Mucosa of gallbladder (tissue), 1 donor: Measurements from ENCODE around the gene GTF2F1. TPM values are rescaled to one million over a fixed set of nuclear protein-coding genes. Genes with fewer than 3 reads are reported as not detected.
A peak's percentile ranks its signal among the peaks of the same experiment; 100 is the strongest.
"Not testable (repeated sequence)": the region's sequence is repeated elsewhere in the genome, so short reads cannot be mapped to it uniquely, and the experiment has no call there.

ENCODE experiments used
- DNase-seq: peaks from one replicate; pipeline ENCODE4 v3.0.0-alpha.2; 2020; ENCODE audit warnings: low spot score
- total RNA-seq: library from RNA; stranded (reverse); gene quantifications from one replicate; pipeline ENCODE4 v1.2.1, GENCODE V29; 2021
- donor health status: DM: no; HTN: no; CAD: no.

The GTF2F1 gene
- total RNA-seq, 1 donor from 2014 or later: 66.8 TPM

DNA sequence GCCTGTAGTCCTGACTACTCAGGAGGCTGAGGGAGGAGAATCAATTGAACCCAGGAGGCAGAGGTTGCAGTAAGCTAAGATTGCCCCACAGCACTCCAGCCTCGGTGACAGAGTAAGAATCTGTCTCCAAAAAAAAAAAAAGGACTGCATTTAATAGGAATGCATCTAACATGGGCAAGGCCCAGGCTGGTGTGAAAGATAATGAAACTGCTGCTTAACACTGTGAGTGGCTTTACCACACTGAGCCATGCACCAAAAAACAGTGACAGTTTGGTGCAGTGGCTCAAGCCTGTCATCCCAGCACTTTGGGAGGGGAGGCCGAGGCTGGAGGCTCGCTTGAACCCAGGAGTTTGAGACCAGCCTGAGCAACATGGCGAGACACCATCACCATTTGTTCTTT lies 8.6 kb downstream of the GTF2F1 start:
- DNase-seq: no peak

DNA sequence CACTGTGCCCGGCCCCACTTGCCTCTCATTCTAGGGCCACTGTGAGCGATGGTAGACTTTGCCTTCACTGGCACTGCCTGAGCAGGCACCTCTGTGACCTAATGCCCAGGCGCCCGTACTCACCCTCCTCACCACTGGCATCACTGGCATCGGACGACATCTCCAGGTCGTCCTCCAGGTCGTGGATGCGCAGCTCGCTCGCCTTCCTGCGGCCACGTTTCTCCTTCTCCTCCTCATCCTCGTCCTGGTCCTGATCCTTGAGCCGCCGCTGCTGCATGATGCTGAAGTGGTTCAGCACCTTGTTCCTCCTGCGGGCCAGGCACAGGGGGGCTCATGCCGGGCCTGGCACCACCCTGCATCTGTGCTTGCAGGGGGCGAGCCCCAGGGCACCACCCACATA lies 9.8 kb downstream of the GTF2F1 start:
- DNase-seq: no peak

DNA sequence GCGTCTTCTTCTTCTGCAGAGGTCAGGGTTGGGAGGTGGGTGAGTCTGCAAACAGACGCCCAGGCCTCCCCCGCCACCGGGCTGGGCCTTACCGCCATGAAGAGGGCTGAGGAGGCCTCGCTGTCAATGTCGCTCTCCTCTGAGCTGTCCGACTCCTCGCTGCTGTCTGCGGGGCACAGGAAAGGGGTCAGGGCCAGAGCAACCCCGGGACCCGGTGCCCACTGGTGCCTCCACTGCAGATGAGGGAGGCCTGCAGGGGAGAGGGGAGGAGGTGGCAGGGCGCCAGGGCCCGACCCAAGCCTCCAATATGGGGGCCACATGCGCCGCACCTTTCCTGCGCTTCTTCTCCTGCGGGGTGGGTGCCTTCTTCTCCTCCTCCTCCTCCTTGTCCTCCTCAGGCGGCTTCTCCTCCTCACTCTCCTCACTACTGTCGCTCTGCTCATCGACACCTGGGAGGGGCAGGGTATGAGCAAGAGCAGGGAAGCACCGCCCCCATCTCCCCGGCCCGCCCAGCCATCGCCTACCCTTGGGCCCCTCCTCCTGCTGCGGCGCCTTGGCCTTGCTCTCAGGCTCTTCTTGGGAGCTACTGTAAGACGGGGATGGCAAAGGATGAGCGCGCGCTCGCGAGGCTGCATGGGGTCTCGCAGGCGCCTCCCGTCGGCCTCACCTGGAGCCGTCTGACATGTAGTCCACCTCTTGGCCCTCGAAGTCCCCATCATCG lies 11.8 kb downstream of the GTF2F1 start:
- DNase-seq: no peak

DNA sequence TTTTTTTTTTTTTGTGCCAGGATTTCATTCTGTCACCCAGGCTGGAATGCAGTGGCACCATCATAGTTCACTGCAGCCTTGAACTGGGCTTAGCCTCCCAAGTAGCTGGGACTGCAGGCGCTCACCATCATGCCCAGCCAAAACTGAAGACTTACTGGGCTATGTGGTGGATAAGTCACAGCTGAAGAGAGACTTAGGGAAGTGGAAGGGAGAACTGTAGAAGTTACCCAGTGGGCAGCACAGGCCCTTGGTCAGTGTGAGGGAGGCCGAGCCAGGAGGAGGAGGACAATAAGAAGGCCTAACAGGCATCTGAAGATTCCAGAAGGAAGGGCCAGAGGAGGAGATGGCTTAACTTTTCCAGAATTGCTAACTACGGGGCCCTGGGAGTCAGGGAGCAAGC lies 13.2 kb downstream of the GTF2F1 start:
- DNase-seq: no peak

DNA sequence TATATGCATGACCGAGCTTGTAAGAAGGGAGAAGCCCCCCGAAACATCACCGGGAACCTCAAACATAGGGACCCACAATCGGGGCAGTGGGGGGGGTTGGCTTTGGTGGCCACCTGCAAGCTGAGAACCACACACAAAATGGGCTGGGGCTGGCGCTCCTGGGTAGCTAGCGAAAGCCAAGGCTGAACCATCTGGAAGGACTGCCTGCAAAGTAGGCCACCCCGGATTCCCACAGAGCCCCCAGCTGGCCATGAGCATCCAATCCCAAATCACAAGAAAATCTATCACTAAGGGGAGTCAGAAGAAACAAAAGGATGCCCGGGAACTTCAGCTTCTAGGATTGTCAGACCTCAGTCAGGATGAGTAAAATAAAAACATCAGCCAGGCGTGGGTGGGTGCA lies 14.5 kb downstream of the GTF2F1 start:
- DNase-seq: no peak

DNA sequence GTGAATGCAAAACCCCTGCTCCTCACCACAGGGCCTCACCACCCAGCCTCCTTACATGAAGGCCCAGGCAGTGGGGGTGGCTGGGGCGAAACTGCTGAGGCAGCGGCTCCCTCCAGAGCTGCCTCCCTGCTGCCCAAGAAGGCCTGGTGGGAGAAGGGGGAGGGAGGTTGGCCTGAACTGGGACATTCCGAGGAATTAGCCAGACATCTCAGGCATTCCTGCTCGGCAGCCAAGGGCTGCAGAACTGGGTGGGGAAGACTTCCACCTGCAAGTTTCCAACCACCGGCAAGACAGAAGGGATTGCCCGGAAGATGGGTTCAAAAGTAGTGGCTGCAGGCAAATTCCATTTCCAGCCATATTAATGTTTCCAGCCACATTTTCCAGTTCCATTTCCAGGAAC lies 14.9 kb downstream of the GTF2F1 start:
- DNase-seq: peak; percentile 23

DNA sequence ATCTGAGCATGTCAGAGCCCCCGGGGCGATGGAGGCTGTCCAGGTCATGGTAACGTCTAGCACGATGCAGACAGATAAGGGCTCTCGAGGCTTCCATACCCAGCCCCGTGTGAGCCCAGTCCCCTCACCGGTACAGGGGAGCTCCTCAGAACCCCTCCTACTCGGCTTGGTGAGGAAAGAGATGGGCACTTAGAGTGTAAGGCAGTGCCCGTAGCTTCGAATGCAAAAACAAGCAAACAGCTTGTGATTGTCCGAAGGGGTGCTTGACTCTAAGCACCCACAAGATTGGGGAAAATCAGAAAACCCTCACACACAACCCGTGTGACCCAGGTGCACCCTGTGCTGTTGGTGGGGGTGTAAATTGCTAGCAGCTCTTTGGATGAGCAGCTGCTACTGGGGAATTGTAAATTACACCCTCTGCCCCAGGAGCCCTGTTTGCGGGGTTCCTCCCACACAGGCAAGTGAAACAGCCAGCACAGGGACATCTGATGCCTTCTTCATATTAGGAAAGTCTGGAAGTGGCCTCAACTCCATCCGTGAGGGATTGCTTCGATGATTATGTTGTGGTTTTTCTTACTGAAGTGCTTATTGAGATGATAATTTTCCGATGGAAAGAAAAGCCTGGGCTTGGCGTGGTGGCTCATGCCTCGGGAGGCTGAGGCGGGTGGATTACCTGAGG lies 16.3 kb downstream of the GTF2F1 start:
- no peak for DNase-seq

DNA sequence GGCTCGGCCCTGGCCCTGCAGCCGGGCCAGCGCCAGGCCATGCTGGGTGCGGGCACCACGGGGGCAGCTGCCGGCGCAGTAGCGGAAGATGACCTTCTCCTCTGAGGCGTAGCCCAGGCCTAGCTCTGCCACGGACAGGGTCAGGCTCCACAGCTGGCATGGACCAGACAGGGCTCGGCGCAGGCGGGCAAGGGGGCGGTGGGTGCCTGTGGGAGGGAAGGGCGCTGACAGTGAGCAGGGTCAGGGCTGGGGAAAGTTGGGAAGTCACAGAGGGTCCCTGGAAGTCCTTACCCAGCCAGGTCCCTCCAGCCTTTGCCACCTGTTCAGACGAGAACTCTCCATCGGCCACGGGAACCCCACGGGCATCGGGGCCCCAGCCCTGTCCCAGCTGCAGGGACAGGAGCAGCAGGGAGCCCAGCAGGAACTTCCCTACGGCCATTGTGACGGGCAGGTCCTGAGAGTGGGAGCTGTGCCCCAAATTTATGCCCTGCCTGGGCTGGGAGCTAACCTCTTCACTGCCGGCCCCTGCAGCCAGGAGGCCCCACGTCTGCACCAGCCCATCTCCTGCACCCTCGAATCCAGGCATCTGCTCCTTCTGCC lies 17.5 kb downstream of the GTF2F1 start, which contains the start of gene PSPN:
Gene PSPN, minus strand, starts transcription at position 523 of the 600 bp plus-strand sequence. Its CDS starts 84 bp downstream, at position 439.
- no peak for DNase-seq

DNA sequence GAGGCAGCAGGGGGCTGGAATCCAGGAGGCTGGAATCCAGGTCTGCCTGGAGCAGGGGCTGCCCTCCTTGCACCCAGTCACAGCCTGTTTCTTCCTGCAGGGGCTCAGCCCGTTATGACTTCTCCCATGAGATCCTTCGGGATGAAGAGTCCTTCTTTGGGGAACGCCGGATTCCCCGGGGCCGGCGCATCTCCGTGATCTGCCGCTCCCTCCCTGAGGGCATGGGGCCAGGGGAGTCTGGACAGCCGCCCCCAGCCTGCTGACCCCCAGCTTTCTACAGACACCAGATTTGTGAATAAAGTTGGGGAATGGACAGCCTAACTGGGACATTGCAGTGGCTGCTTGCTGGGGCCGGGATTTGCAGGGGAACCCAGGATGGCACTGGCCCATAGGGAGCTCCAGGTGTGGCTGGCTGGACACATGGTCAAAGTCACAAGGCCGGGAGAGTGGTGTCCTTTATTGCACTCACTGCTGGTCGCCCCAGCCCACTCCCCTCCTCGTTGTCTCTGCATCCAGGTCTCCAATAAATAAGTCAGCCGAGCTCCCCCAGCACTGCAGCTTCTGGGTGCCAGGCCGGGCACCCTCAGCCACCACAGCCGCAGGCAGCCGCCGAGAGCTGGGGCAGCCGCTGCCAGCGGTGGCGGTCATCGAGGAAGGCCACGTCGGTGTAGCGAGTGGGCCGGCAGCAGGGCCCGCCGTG lies 18.1 kb downstream of the GTF2F1 start:
- DNase-seq: no peak

DNA sequence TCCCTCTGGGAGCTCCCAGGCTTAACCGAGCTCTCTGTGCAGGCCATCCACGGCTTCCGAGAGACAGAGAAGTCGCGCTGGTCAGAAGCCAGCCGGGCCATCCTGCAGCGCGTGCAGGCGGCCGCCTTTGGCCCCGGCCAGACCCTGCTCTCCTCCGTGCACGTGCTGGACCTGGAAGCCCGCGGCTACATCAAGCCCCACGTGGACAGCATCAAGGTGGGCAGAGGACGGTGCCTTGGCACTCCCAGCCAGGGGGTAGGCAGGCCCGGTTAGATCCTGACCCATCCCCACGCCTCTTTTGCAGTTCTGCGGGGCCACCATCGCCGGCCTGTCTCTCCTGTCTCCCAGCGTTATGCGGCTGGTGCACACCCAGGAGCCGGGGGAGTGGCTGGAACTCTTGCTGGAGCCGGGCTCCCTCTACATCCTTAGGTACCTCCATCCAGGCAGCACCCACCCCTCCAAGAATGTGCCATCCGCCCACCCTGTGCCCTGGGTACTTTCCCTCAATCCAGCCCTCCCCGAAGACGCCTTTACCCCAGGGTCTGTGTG lies 18.7 kb downstream of the GTF2F1 start:
- peak; percentile 12 for DNase-seq

DNA sequence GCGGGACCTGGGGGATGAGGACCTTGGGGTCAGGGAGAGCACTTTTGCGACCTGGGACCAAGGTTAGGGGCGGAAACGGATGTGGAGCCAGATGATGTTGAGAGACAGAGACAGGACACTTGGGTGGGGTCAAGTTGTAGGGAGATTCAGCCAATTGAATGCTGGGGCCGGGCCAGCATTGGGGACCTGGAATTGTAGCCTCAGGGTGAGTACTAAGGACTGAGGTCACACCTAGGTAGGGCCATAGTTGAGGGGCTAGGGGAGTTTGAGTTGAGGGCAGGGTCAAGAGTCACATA lies 19.2 kb downstream of the GTF2F1 start:
- peak; percentile 29 for DNase-seq

DNA sequence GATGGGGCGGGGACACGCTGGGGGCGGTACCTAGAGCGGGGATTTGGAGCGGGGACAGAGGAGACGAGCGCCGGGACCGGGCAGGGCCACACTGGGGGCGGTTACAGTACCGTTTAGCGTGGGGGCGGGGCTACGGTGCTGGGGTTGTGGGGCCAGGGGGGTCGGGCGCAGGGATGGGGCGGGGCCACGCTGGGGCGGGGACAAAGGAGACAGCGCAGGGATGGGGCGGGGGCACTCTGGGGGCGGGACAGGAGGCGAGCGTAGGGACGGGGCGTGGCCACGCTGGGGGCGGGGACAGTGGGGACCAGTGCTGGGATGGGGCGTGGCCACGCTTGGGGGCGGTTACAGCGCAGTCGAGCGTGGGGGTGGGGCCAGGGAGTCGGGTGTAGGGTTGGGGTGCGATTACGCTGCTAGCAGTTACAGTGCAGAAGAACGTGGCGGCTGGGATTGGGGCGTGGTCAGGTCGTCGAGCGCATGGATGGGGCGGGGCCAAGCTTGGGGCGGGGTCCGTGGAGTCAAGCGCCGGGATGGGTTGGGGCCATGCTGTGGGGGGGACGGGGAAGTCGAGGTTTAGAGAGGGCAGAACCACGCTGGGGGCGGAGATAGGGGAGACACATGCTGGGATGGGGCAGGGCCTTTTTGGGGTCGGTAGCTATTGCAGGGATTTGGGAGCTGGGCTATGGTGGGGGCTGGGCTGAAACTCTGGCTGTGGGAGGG lies 19.7 kb downstream of the GTF2F1 start:
- DNase-seq: peak; percentile 98

DNA sequence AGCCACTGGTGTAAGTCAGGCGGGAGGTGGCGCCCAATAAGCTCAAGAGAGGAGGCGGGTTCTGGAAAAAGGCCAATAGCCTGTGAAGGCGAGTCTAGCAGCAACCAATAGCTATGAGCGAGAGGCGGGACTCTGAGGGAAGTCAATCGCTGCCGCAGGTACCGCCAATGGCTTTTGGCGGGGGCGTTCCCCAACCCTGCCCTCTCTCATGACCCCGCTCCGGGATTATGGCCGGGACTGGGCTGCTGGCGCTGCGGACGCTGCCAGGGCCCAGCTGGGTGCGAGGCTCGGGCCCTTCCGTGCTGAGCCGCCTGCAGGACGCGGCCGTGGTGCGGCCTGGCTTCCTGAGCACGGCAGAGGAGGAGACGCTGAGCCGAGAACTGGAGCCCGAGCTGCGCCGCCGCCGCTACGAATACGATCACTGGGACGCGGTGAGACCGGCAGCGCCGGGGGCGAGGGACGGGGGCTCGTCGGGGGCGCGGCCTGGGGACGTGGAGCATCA lies 20.3 kb downstream of the GTF2F1 start, which contains the start of gene ALKBH7:
Gene ALKBH7, plus strand, starts transcription at position 201 of the 502 bp plus-strand sequence. Its CDS starts 27 bp downstream, at position 228.
- DNase-seq: peak; percentile 100

DNA sequence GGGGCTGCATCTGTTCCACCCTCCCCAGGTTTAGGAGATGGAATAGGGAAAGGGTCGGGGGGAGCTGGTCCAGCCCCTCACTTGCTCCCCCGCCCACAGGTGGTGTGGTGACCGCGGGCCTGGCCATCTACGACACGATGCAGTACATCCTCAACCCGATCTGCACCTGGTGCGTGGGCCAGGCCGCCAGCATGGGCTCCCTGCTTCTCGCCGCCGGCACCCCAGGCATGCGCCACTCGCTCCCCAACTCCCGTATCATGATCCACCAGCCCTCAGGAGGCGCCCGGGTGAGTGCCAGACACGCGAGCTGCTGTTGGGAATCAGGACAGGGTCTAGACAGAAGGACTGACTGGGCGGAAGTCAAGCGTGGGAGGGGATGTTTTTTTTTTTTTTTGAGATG lies 28.6 kb downstream of the GTF2F1 start:
- DNase-seq: no peak

DNA sequence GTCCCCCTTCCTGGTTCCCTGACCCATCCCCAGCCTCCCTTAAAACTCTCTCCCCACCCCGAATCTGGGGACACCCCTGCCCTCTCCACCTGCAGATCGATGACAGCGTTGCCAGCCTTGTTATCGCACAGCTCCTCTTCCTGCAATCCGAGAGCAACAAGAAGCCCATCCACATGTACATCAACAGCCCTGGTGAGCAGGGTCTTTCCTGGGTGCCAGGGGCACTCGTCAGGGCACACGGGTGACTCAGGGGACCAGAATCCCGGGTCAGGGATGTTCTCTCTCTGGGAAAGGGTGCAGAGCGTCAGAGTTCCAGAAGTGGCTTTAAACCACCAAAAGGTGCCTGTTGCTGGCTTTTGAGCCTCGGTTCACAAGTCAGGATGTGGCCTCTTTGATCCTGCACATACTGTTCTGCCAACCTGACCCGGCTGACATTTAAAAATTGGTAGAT lies 30.6 kb downstream of the GTF2F1 start:
- no peak for DNase-seq

DNA sequence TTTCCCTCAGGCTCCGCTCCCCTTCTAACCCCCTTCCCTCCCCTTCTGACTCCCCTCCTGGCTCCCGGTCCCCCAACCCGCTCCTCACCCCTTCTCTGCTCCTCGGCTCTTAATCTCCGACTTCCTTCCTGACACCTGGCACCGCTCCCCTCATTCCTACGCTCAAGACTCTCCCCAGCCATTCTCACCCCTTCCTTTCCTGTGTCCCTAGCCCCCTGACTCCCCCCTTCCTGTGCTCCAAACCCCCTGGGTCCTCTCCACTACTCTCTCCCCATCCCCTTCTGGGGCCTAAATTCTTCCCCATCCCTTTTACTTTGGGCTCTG lies 31.0 kb downstream of the GTF2F1 start:
- DNase-seq: no peak

DNA sequence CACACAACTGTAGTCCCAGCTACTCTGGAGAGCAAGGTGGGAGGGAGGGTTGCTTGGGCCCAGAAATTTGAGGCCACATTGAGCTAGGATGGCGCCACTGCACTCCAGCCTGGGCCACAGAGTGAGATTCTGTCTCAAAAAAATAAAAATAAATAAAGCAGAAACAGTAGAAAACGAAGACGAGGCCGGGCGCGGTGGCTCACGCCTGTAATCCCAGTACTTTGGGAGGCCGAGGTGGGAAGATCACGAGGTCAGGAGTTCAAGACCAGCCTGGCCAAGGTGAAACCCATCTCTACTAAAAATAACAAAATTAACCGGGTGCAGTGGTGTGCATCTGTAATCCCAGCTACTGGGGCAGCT lies 32.1 kb downstream of the GTF2F1 start:
- not testable (repeated sequence) for DNase-seq

DNA sequence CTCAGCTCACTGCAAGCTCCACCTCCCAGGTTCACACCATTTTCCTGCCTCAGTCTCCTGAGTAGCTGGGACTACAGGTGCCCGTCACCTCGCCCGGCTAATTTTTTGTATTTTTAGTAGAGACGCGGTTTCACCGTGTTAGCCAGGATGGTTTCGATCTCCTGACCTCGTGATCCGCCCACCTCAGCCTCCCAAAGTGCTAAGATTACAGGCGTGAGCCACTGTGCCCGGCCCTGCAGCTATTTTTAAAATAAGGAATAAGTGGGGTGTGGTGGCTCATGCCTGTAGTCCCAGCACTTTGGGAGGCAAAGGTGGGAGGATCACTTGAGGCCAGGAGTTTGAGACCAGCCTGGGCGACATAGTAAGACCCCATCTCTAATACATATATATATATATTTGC lies 32.5 kb downstream of the GTF2F1 start:
- not testable (repeated sequence) for DNase-seq

DNA sequence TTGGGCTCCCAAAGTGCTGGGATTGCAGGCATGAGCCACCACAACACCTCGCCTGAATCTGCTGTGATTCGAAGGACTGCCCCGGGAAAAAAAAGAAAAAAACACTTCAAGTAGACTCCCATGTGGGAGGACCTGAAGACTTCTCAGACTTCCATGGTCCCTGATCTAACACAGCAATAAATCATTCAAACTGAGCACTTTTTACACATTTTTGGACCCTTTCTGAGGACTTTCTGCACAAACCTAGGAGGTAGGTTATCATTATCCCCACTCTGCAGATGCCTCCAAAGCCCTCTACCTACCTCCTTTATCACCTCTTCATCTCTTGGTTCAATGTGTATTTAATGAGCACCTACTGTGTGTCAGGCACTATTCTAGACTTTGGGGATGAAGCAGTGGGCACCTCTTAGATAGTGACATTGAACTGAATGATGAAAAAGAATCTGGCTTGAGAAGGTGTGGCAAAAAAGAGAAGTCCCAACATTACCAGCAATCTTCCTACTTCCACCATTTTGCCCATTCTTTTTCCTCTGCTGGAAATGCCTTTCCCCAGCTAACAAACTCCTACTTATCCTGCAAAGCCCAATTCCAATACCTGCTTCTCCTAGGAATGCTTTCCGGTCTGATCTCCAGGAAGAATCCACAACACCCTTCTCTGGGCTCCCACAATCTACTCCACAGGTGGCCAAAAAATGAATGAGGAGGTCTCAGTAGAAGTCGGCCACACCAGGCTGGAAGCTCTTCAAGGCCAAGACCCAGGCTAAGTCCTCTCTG lies 33.2 kb downstream of the GTF2F1 start:
- no peak for DNase-seq

DNA sequence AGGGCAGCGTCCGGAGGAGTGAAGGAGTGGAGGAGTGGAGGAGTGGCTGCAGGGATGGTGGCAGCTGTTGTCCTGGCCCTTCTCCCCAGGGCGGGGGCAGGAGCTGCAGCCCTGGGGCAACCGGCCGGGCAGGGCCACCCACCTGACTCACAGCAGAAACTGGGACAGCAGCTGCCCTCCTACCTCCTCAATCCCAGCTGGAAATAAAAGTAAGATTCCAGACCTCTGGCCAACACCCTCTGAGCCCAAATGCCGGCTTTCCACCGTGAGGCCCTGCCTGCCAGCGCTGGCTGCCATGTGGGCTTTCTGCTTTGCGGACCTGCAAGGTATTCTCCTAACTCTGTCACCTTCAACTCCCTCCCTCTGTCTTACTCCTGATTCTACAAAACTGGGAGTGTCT lies 35.0 kb downstream of the GTF2F1 start:
- DNase-seq: no peak

DNA sequence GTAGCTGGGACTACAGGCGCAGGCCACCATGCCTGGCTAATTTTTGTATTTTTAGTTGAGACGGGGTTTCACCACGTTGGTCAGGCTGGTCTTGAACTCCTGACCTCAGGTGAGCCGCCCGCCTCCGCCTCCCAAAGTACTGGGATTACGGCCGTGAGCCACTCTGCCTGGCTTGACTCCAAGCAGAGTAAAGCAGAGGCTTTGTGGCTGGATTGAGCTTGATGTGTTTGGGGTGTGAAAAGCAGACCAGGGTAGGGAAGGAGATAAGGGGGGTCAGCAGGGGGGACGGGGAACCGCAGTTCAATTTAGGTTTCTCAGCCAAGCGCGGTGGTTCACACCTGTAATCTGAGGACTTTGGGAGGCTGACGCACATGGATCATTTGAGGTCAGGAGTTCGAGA lies 35.8 kb downstream of the GTF2F1 start:
- no peak for DNase-seq
